ENCODE measurements around the gene PRR12.

- TF ChIP-seq CTCF (conservative IDR thresholded peaks at IDR 0.05 in 1 of 2, IDR thresholded peaks at IDR 0.05 in 1 of 2; ENCODE audit: low read depth in 1 of 2, low read length in 2 of 2) (no peak), EZH2 (IDR thresholded peaks at IDR 0.05; ENCODE audit: low read length, missing control alignments) (no peak)
Measured at GRCh38 chr19:49609499-49610092, 18.6 kb downstream of the PRR12 start.
